Small intestine (tissue), 7 donors: ENCODE measurements around the gene ISM1. TPM values are rescaled to one million over a fixed set of nuclear protein-coding genes. Genes with fewer than 3 reads are reported as not detected.

ENCODE experiments used
- DNase-seq, 2 donors: peaks; one replicate each; pipeline versions ENCODE4 v3.0.0 to v3.0.0-alpha.2; 2013
- FAIRE-seq: peaks from 2 replicates; lab custom pipeline; 2012; peaks lifted over from hg19 to GRCh38; lab: Jason Lieb, UNC
- H3K27ac ChIP-seq, 3 donors: one replicate each; pipeline ENCODE4 v1.5.1; 2013; ENCODE audit warnings: low read length in 2 of 3, mild to moderate bottlenecking in 2 of 3, control low read depth in 1 of 3, inconsistent platforms in 1 of 3, low read depth in 1 of 3, moderate library complexity in 1 of 3
- H3K27me3 ChIP-seq, 3 donors: one replicate each; pipeline ENCODE4 v1.6.1; 2013; ENCODE audit warnings: low read length in 3 of 3, inconsistent platforms in 1 of 3; ENCODE audit not compliant: control insufficient read depth in 3 of 3, insufficient read depth in 3 of 3
- H3K36me3 ChIP-seq, 3 donors: one replicate each; pipeline ENCODE4 v1.6.1; 2013; ENCODE audit warnings: low read length in 3 of 3, inconsistent platforms in 1 of 3, low read depth in 1 of 3, mild to moderate bottlenecking in 1 of 3, moderate library complexity in 1 of 3; ENCODE audit not compliant: control insufficient read depth in 3 of 3, insufficient read depth in 2 of 3
- H3K4me1 ChIP-seq, 3 donors: one replicate each; pipeline ENCODE4 v1.6.1; 2013; ENCODE audit warnings: low read length in 2 of 3, inconsistent platforms in 1 of 3, low read depth in 1 of 3, mild to moderate bottlenecking in 1 of 3, moderate library complexity in 1 of 3; ENCODE audit not compliant: control insufficient read depth in 3 of 3, insufficient read depth in 2 of 3
- H3K4me3 ChIP-seq, 3 donors: one replicate each; pipeline ENCODE4 v1.5.1; 2013; ENCODE audit warnings: low read length in 3 of 3, control low read depth in 1 of 3, inconsistent platforms in 1 of 3, low read depth in 1 of 3, mild to moderate bottlenecking in 1 of 3, moderate library complexity in 1 of 3
- H3K9me3 ChIP-seq, 2 donors: one replicate each; pipeline ENCODE4 v1.6.1; 2013; ENCODE audit warnings: low read depth in 1 of 2, low read length in 1 of 2; ENCODE audit not compliant: control insufficient read depth in 2 of 2, insufficient read depth in 1 of 2
- WGBS, 3 donors: extraction: QIAGEN DNeasy Blood & Tissue Kit; methylation state at CpG; one replicate each; pipeline ENCODE4 v1.1.7; 2013; 5-methylcytosine and 5-hydroxymethylcytosine counted together
- polyA plus RNA-seq, 4 donors: library from polyadenylated mRNA; stranded (reverse) in 3 of 4; unstranded in 1 of 4; fragments of 200-250 nt in 3 of 4; fragments of 120-200 nt in 1 of 4; gene quantifications; one replicate each; pipeline versions ENCODE4 v1.2.1 to v1.2.3, GENCODE V29; 2013
- donor health status: healthy with polysubstance abuse.
- donor health status: control.
- donor health status: control.
- donor health status: Bipolar disorder and iron deficiency.
- donor health status: healthy.

Gene ISM1
- polyA plus RNA-seq, 4 donors: 0.45 to 0.62 TPM; not detected in 2

- Histone ChIP-seq H3K4me1 (peaks cover 0 to 3% (median 0%) of the 10 kb centered on the region in 3 donors), H3K4me3 (no peak overlapping the region), H3K27ac (no peak overlapping the region), H3K27me3 (no peaks in the 10 kb centered on the region), H3K36me3 (no peaks in the 10 kb centered on the region), H3K9me3 (no peaks in the 10 kb centered on the region)
- WGBS, 3 donors: 87 to 93% (median 88%) methylated on average over 5 of the region's 5 CpGs
- no peak for DNase-seq
- no peak for FAIRE-seq
Measured at GRCh38 chr20:13286052-13286451, 65.0 kb downstream of the ISM1 start.

GRCh38 chr20:13286607-13287006 is 65.5 kb downstream of the ISM1 start:
- H3K27ac ChIP-seq: no peak overlapping the region
- no peaks in the 10 kb centered on the region for H3K27me3 ChIP-seq
- 81 to 91% (median 82%) methylated on average over 7 of the region's 7 CpGs for WGBS, 3 donors
- H3K4me1 ChIP-seq: peaks cover 0 to 8% (median 0%) of the 10 kb centered on the region in 3 donors
- no peaks in the 10 kb centered on the region for H3K36me3 ChIP-seq
- H3K4me3 ChIP-seq: no peak overlapping the region
- DNase-seq: no peak
- H3K9me3 ChIP-seq: no peaks in the 10 kb centered on the region
- FAIRE-seq: no peak

- WGBS, 3 donors: 91 to 92% (median 91%) methylated on average over 12 of the region's 12 CpGs
- Histone ChIP-seq H3K27me3 (no peaks in the 10 kb centered on the region), H3K4me1 (peaks cover 0 to 13% (median 0%) of the 10 kb centered on the region in 3 donors), H3K27ac (no peak overlapping the region), H3K4me3 (no peak overlapping the region), H3K36me3 (no peaks in the 10 kb centered on the region), H3K9me3 (no peaks in the 10 kb centered on the region)
- no peak for DNase-seq
- no peak for FAIRE-seq
Measured at GRCh38 chr20:13288357-13288756, 67.3 kb downstream of the ISM1 start.

GRCh38 chr20:13289031-13289430 is 68.0 kb downstream of the ISM1 start:
- Histone ChIP-seq H3K4me1 (peaks cover 0 to 13% (median 0%) of the 10 kb centered on the region in 3 donors), H3K27ac (no peak overlapping the region), H3K27me3 (no peaks in the 10 kb centered on the region), H3K9me3 (no peaks in the 10 kb centered on the region), H3K36me3 (no peaks in the 10 kb centered on the region), H3K4me3 (no peak overlapping the region)
- 88 to 97% (median 89%) methylated on average over 6 of the region's 6 CpGs for WGBS, 3 donors
- DNase-seq: no peak
- no peak for FAIRE-seq

- peak in 1 of 2 donors; percentile 46 for DNase-seq
- H3K9me3 ChIP-seq: no peaks in the 10 kb centered on the region
- WGBS, 3 donors: 20 to 71% (median 49%) methylated on average over 2 of the region's 2 CpGs
- peaks cover 0 to 13% (median 0%) of the 10 kb centered on the region in 3 donors for H3K4me1 ChIP-seq
- H3K4me3 ChIP-seq: no peak overlapping the region
- no peak for FAIRE-seq
- H3K27me3 ChIP-seq: no peaks in the 10 kb centered on the region
- H3K27ac ChIP-seq: peak overlapping the region in 1 of 3 donors; percentile 84
- no peaks in the 10 kb centered on the region for H3K36me3 ChIP-seq
Measured at GRCh38 chr20:13290724-13291123, 69.7 kb downstream of the ISM1 start.

GRCh38 chr20:13291157-13291556 is 70.1 kb downstream of the ISM1 start:
- Histone ChIP-seq H3K4me1 (peaks cover 0 to 13% (median 0%) of the 10 kb centered on the region in 3 donors), H3K36me3 (no peaks in the 10 kb centered on the region), H3K27ac (peak overlapping the region in 1 of 3 donors; percentile 84), H3K4me3 (no peak overlapping the region), H3K9me3 (no peaks in the 10 kb centered on the region), H3K27me3 (no peaks in the 10 kb centered on the region)
- DNase-seq (peak; percentile 43 to 75), FAIRE-seq (no peak)
- WGBS, 3 donors: 34 to 66% (median 35%) methylated on average over 5 of the region's 5 CpGs

- H3K4me3 ChIP-seq: no peak overlapping the region
- H3K4me1 ChIP-seq: peaks cover 0 to 20% (median 0%) of the 10 kb centered on the region in 3 donors
- H3K9me3 ChIP-seq: no peaks in the 10 kb centered on the region
- 38 to 56% (median 48%) methylated on average over 11 of the region's 11 CpGs for WGBS, 3 donors
- no peak overlapping the region for H3K27ac ChIP-seq
- DNase-seq: peak in 1 of 2 donors; percentile 51
- no peaks in the 10 kb centered on the region for H3K27me3 ChIP-seq
- no peaks in the 10 kb centered on the region for H3K36me3 ChIP-seq
- no peak for FAIRE-seq
Measured at GRCh38 chr20:13292201-13292885, 71.3 kb downstream of the ISM1 start.

- DNase-seq: no peak
- WGBS, 3 donors: 72 to 86% (median 80%) methylated on average over 2 of the region's 2 CpGs
- Histone ChIP-seq H3K27me3 (no peaks in the 10 kb centered on the region), H3K36me3 (no peaks in the 10 kb centered on the region), H3K4me3 (no peak overlapping the region), H3K4me1 (peaks cover 0 to 21% (median 0%) of the 10 kb centered on the region in 3 donors), H3K27ac (no peak overlapping the region), H3K9me3 (no peaks in the 10 kb centered on the region)
- no peak for FAIRE-seq
Measured at GRCh38 chr20:13294522-13294921, 73.4 kb downstream of the ISM1 start.
